SIG-M5 treated with dmso at 0.1 percent for 504 hours (cell line): Measurements from ENCODE around the gene LSP1.

Source experiments
- DNase-seq: peaks from one replicate; lab custom pipeline; 2025; ENCODE audit not compliant: unreplicated experiment; lab: John Stamatoyannopoulos, UW

LSP1 gene

DNA sequence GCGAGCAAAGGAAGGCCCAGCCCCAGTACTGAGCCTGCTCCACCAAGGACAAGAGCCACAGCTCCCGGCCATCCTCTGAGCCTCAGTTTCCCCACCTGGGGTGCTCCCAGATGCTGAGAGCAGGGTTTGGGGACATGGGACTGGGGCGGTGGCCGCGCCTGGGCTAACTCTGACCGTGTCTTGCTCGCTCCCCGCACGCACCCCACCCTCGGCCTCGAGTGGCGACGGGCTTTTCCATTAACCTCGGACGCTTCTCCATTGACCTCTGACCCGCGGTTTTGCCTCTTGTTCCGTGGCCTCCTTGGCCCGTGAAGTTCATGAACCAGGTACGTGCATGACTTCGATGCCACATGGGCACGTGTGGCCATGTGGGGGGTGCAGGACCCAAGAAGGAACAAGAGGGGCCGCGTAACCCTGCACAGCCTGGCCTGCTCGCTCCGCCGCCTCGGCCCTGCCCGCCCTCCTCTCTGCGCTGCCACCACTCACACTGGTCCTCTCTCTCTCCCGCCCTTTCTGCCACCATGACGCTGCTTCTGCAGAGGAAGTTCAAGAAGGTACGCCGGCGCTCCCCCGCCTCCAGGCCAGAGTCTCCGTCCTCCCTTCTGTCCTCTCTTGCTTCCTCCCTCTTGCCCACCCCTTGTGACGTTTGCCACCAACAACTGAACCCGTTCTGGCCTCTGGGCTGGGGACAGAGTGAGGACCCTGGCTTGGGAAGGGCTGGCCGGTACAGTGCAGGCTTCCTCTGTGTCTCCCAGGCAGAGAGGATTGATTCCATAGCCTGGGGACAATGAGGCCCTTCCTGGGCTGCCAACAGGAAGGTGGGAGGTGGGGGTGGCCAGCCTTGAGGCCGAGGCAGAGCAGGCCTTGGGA, 73.5 kb downstream of the LSP1 start:
- DNase-seq: no peak

DNA sequence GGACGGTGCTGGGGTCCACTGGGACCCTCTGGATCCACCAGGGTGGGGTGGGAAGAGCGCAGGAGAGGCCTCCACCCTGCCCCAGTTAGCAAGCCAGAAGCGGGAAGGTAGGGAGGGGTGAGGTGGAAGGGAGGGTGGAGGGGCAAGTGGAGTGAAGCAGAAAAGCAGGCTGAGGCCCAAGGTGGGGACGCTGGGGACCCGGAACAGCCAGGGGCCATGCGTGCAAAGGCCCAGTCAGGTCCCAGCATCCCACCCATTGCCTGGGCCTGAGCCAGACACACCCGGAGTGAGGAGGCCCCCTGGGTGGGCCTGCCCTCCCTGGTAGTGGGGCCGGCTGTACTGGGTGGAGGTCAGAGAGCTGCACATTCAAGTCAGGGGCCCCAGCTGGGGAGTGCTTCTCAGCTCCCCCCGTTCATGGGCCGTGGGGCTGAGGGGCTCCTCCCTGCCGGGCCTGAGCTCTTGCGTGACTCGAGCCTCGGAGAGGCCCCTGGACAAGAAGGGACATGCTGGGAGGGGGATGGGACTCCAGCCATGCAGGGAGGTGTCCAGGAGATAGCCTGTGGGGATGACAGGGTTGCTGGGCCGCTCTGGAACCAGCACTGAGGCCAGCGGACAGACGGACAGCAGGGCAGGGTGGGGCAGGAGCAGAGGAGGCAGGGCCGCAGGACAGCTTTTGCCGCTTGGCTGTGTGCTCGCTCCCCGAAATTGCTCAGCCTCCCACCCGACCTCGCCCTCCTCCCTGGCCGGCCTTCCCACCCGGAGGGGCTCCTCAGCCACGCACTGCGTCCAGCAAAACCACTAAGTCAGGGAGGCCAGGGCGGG, 74.4 kb downstream of the LSP1 start:
- no peak for DNase-seq

DNA sequence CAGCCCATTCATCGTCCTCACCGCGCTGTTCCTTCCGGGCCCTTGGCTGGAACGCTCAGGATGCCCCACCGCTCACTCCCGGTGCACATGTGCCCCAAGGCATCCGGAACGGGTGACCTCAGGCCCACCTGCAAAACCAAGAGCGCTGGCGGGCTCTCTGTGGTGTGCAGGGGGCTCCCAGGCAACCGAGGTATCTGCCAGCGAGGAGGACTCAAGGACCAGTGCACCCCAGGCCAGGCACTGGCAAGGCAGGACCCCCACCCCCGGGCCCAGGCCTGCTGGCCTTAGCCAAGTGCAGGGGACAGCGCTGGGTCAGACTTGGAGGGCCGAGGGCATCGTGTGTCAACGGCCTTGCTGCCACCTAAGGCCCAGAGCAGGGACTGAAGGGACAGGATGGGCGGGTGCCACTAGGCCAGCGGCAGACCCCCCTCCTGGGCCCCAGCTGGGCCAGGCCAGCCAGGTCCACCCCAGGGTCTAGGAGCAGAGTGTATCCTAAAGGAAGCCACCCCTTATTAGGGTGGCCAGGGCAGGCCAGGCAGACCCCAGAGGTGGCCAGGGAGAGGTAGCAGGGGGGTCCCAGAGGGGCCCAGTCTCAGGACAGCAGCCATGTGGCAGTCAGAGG, 75.1 kb downstream of the LSP1 start:
- DNase-seq: no peak

DNA sequence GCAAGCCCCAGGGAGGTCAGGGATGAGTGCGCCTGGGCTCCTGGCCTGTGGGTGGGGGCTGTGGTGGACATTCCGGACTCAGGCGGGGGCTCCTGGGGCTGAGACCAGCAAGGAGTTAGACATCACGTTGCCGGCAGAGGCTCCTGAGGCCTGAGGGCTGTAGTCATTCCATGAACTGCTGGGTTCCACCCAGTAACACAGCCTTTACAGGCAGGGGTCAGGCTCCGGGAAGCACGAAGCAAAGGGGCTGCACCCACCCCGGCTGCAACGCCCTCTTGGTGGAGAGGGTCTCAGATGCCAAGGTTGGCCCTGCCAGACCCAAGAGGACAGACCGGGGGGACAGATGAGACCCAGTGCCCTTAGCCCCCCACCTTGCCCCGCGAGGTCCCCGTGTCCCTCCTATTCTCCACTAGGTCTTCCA, 75.6 kb downstream of the LSP1 start:
- no peak for DNase-seq

DNA sequence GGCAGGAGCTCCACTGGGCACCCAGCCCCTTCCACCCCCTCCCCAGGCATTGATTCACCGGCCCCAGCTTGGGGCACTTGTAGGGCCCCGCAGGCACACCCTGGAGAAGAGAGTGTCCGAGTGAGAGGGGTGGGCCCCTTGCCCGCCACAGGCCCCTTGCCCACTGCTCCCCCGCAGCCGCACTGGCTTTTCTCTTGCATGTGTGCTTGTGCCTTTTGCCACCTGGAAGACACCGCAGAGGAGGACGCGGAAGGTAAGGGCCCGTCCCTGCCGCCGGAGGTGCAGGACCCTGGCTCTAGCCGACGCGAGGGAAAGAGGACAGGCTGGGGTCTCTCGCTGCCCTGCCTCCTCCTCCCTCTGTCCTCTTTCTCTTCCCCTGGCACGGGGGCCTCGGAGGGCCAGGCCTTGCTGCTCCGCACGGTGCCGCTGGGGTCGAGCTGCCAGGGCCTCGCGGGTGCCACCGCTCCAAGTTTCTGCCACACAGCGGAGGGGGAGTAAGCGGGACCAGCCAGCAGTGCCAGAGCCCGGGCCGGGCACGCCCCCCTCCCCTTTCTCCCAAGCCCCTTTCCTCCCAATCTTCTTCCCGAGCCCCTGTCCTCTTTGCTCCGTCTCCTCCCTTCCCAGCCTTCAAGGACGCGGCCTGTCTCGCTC, 76.1 kb downstream of the LSP1 start:
- no peak for DNase-seq

DNA sequence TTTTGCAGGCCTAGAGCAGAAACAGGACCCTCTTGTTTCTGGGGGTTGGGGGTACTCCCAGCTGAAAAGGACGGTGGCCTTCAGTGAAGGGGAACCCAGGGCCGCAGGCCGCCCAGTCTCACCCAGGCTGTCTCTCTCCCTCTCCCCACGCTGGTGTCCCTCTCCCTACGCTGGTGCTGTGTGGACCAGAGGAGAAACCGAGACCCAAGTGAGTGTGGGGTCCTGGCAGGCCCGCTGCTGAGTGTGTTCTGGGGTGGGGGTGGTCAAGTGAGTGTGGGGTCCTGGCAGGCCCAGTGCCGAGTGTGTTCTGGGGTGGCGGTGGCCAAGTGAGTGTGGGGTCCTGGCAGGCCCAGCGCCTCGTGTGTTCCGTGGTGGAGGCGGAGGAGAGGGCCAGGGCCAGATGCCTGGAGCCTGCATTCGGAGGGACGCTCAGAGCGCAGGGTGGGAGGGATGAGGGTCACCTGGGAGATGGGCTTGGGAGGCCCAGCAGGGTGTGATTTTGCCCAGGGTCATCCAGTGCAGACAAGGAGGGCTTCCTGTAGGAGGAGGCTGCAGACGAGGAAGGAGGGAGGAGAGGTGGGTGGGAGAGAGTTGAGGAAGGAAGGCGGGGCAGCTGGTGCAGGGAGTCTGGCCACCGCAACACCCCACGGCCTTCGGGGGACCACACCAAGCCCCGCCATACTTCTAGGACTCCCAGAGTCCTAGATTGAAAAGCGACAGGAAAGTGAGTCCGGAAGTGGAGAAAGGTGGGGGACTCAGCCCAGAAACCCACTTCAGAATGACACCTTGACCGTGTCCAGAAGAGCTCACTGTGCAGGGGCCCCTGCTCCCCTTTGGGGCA, 77.0 kb downstream of the LSP1 start:
- DNase-seq: no peak

DNA sequence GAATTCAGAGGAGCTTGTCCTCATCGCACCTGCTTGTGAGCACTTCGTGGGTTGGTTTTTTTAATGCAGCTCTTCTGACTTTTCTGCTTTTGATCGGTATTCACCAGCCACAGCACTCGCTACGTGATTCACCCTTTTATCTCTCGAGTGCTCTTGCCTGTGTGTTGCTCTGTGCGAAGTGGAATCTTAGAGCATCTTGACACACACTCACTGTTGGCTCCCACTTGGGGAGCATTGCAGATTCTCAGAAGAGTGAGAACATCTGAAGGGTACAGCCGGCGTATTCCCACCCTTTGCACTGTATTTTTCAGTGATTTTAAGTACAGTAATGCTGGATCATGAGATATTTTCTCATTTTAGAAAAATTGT, 77.6 kb downstream of the LSP1 start:
- DNase-seq: no peak

DNA sequence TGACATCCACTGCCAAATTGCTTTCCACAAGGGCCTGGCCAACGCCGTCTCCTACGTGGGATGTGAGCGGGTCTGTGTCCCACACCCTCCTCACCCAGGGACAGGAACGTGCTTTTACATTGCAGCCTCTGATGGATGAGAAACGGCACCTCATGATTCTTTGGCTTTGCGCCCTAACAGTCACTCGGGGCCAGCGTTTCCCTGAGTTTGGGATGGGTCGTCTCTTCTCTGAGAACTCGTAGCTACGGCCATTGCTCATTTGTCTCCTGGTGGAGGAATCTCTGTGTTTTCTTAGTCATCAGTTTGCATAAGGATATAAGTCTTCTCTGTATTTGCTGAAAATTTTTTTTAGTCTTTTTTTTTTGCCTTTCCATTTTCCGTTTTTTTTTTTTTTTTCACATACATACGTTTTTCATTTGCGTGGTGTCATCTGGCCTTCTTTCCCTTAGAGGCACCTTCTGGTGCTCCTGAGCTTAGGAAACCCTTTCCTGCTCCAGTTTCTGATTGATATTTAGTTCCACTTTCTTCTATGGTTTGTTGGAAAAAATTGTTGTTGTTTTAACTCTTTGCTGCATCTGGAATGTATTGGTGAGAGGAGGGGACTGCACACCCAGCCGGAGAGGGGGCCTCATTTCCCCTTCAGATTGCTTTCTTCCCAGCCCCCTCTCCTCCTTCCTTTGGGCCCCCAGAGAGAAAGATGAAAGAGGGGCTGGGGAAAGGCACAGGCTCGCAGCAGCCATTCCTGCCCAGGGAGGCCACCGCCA, 78.6 kb downstream of the LSP1 start:
- DNase-seq: no peak

DNA sequence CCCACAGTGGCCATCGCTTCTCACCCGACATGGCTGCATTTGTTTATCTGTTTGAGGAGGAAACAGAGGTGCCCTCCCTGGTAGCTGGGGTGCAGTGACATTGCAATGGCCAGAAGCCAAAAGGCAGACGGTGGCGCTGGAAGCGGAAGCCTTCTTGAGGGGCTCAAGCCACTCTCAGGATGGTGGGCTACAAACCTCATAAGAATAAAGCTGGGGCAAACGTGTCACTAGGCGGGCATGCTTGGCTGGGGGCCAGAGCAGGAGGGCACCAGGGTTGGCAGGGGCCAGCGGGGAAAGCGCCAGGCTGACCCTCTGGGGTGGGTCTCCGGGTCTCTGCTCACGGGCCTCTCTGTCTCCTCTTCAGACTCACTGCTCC, 79.2 kb downstream of the LSP1 start:
- DNase-seq: no peak

DNA sequence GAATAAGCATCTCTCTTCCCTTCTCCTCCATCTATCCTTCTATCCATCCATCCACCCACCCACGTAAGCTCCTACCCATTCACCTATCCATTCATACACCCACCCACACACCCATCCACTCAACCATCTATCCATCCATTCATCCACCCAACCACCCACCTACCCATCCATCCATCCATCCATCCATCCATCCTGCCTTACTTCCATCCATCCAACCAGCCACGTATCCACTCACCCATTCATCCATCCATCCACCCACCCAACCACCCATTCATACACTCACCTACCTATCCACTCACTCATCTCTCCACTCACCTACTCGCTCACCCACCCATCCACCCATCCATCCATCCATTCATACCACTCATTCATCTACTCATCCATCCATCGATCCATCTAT, 79.8 kb downstream of the LSP1 start:
- DNase-seq: no peak

DNA sequence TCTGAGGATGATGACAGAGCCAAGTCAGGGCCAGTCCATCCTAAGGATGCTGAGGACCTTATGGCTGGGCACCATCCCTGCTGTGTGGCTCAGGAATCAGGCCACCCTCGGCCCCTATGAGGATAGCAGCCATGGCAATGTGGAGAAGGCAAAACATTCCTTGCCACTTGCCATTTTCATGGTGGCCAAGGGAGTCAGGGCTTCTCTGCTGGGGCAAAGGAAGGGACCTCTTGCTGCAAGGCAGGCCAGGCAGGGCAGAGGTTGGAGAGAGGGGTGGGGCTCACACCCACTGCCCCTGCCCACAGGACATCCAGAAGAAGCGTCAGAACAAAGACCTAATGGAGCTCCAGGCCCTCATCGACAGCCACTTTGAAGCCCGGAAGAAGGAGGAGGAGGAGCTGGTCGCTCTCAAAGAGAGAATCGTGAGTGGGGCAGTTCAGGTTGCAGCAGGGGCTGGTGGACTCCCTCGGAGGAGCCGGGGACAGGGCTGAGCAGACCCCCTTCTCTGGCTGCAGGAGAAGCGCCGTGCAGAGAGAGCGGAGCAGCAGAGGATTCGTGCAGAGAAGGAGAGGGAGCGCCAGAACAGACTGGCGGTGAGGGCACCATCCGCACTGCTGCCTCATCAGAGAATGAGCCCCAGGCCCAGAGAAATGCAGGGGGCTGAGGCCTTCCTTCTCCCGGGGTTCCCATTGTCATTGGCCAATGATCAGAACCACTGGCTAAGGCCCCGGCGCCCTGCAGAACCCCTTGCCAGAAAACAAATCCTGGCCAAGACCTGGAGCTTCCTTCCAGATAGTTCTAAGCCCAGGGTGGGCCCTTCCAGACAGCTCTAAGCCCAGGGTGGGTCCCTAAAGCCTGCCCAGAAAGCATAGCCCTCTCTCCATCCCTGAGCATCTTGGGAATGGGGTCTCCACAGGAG, 80.8 kb downstream of the LSP1 start:
- no peak for DNase-seq

DNA sequence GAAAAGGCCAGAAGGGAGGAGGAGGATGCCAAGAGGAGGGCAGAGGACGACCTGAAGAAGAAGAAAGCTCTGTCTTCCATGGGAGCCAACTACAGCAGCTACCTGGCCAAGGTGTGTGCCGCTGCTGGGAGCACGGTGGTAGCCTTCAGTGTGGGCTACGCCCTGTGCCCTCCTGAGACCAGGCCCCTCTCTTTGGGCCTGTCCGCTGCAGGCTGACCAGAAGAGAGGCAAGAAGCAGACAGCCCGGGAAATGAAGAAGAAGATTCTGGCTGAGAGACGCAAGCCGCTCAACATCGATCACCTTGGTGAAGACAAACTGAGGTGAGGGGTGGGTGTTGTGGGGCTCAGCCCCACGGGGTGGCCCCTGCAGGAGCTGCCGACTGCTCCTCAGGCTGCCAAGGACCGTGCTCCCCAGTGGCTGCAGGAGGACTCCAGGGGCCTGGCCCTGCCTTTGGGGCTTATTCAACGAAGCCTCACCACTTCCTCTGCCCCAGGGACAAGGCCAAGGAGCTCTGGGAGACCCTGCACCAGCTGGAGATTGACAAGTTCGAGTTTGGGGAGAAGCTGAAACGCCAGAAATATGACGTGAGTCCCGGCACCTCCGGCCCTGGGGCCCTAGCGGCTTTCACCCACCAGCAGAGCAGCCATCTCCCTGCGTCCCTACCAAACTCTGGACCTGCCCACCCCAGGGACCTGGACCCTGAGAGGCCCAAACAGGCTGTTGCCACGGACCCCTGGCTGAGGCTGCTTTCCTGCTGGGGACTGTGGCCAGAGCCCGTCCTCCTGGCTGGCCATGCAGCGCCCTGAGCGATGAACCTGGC, 81.7 kb downstream of the LSP1 start:
- DNase-seq: no peak

DNA sequence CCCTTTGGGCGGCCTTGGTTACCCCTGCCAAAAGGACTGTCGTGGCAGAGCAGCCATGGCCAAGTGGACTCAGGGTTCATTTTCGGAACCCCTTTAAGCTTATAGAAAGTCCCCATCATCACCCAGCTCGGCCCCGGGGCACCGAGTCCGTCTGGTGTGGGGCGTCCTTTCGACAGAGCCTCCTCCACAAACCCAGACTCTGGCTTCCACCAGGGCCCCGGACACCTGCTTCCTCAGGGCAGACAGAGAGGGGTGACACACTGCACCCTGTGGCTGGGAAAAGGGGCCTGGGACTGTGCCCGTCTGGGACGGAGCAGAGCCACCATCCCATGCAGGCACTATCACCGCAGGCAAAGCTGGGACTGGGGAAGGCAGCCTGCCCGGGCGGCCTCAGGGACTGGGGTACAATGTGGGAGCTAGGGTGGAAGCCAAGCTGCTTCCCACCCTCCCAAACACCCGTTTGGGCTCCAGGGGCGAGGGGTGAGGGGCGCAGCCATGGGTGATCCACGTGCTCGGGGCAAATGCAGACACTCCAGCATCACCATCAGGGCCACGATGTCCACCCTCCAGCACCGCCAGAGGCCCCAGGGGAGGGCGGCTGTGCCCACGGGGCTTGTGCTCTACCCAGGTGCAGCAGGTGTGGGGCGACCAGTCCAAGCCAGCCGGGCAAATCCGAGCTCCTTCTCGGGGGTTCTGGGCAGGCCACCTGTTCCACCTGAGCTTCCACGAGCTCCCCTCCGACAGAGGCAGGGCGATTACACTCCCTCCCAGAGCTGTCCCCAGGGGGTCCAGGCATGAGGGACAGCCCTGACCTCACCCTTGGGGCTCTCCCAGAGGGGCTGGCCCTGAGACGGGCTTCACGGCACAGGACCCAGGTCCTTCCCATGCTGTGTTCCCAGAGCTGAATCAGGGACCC, 82.5 kb downstream of the LSP1 start:
- no peak for DNase-seq

DNA sequence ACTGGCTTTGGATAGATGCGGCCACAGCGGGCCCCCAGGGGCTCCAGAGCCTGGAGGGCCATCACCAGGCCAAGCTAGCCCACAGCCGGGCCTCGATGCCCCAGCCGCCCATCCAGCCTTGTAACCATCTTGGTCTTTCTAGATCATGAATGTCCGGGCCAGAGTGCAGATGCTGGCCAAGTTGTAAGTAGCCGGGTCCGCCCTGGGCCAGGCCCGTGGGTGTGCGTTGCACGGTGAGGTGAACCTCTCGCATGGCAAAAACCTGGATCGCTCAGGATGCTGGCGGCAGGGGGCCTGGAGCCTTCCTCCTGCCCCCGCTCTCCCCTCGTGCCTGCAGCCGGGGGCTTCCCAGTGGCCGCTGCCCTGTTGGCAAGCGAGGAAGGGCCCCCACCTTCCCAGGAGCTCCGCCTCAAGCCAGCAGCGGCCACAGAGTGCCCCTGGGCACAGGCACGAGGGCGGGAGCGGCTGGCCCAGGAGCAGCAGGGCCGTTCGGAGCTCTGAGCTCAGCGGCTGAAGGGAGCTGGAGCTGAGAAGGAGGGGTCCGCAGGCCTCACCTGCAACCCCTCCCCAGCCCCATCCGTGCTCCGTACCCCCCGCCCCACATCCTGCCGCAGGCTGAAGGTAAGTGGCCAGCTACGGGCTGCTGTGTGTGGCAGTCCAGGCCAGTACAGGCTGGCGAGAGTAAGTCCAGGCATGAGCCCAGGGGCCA, 83.3 kb downstream of the LSP1 start:
- DNase-seq: no peak

DNA sequence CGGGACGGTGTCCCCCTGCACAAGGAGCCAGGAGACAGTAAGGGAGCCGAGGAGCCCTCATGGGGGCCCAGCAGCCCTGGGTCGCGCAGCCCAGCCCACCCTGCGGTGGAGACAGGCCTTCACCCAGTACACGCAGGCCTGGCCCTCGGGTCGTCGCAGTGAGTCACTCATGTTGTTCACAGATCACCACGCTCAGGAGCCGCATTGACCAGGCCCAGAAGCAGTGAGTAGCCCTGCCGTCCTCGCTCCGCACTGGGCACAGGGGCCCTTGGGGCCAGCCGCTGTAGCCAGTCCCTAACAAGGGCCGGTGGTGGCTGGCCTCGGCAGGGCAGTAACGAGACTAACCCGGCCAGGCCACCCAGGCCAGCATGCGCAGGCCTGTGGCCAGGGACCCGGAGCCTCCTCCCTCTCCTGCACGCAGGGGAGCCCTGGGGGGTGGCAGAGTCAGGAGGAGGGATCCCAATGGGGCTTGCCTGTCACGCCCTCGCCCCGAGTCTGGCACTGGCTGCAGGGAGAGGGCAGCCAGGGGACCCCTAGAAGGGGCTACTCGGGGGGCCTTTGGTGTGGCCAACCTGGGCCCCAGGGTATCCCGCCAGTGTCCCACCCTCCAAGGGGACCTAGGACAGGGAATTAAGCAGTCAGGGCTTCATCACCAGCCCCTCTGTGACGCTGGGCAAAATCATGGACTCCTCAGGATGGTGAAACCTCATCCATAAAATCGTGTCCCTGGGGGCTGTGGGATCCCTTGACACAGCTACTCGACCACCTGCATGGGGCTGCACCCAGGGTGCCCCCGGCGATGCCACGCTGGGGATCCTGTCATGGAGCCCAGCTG, 84.1 kb downstream of the LSP1 start:
- no peak for DNase-seq
